NCI-H1048 (cell line): ENCODE results near the gene PHF20.
"Not testable (repeated sequence)": the region's sequence is repeated elsewhere in the genome, so short reads cannot be mapped to it uniquely, and the experiment has no call there.

Experiments used
- DNase-seq: peaks from one replicate; lab custom pipeline; 2025; lab: John Stamatoyannopoulos, UW

PHF20 gene

DNA sequence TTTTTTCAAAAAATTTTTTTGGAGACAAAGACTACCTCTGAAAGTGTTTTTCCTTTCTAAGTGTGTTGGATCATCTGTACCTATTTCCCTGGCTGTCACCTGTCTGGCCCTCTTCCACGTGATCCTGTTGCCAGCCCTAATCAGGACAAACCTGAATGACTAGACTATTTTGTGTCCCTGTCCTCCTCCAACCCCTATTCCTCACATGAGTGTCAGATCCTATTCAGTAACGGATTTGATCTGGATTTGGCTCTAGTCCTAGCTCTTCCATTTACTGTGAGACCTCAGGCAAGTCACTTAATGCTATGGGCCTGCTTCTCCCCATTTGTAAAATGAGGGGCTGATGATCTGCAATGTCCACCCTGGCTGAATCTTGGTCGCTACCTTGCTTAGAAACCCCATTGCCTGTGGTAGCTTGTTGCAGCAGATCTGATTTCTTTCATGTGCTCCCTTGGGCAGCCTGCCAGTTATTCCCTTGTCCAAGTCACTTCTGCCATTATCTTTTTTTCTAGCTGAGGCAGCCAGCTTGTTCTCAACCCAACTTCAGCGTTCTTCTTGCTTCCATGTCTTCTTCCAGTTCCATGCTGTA lies 4.8 kb downstream of the PHF20 start:
- DNase-seq: no peak

DNA sequence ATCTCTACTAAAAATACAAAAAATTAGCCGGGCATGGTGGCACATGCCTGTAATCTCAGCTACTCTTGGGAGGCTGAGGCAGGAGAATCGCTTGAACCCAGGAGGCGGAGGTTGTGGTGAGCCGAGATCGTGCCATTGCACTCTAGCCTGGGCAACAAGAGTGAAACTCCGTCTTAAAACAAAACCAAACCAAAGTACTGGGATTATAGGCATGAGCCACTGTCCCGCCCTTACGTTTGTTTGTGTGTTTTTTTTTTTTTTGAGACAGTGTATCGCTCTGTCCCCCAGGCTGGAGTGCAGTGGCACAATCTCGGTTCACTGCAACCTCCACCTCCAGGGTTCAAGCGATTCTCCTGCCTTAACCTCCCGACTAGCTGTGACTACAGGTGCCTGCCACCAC lies 12.0 kb downstream of the PHF20 start:
- not testable (repeated sequence) for DNase-seq

DNA sequence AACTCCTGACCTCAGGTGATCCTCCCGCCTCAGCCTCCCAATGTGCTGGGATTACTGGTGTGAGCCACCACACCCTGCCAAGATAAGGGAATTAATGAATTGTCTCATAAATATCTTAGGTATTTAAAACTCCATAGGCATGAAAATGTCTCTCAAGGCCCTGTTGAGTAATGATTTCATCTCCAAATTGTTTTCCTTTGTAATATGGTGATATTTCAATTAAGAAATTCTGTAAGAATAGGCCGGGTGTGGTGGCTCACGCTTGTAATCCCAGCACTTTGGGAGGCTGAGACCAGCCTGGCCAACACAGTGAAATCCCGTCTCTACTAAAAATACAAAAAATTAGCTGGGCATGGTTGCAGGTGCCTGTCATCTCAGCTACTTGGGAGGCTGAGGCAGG lies 13.7 kb downstream of the PHF20 start:
- not testable (repeated sequence) for DNase-seq

DNA sequence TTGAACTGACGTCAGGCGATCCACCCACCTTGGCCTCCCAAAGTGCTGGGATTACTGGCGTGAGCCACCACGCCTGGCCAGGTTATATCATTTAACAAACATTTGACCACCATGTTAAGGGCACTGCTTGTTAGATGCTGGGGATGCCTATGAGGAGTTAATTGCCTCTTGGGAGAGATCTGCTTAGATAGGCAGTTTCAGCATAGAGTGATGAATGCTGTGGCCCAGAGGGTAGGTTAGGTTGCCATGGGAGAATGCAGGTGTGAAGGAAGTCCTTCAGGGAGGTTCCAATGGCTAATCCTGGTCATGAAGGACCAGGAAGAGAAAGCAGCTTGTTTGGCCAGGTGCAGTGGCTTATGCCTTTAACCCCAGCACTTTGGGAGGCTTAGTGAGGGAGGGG lies 17.0 kb downstream of the PHF20 start:
- DNase-seq: no peak

DNA sequence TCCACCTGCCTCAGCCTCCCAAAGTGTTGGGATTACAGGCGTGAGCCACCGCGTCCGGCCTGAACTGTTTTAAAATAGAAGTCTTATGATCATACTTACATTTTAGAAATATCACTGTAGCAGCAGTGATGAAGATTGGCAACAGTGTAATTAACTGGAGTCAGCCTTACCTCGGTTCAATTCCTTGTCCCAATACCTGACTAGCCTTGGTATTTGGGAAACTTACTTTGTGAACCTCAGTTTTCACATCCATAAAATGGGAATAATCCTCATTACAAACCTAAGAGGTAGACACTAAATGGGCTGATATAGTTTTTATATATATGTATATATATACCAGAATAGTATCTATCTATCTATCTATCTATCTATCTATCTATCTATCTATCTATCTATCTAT lies 19.3 kb downstream of the PHF20 start:
- DNase-seq: no peak

DNA sequence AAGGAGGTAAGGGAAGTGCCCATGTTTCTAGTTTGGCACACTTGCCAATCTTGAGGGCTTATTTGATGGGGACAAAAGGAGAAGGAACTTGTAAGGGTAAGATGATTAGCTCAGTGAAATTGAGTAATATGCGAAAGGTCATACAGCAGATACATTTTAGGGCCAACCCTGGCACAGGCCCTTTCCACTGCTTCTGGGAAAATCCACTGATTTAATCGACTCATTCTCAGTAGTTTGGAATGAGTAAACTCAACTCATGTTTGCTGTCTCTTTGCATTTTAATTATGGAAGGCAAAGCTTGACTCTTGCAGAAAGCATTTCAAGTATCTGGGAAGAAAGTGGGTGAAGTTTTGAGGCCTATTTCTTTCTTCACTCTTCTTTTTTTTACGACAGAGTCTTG lies 20.0 kb downstream of the PHF20 start:
- DNase-seq: no peak

DNA sequence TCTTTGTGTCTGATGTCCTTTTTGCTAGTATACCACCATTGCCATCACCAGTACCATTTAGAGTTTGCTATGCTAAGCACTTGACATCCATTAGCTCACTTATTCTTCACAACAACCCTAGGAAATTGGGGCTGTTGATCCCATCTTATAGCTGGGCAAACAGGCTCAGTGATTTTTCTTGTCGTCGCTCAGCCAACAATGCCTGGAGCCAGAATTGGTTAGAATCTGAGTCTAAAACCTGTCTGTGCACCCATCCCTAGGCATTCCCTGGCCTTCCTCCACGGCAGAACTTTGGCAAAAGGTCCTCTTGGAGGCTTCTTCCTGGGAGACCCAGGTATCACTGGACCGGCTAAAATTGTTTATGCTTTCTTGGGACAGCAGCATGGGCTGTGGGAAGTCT lies 20.9 kb downstream of the PHF20 start:
- no peak for DNase-seq

DNA sequence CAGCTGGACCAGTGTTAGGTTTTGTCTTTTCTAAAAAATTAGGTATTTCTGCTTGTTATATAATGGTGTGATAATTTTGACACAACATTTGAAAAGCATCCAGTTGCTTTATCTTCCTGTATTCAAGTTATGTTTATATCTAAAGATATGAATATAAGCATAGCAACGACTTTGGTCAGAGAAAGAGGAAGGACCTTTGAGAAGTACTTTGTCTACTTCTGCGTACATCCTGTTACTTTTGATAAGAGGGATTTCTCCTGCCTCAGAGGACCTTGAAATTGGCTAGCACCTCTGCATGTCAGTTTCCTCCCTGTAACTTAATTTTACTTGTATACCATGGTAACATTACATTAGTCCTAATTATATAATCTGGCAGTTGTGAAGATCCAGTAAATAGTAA lies 24.8 kb downstream of the PHF20 start:
- DNase-seq: no peak

DNA sequence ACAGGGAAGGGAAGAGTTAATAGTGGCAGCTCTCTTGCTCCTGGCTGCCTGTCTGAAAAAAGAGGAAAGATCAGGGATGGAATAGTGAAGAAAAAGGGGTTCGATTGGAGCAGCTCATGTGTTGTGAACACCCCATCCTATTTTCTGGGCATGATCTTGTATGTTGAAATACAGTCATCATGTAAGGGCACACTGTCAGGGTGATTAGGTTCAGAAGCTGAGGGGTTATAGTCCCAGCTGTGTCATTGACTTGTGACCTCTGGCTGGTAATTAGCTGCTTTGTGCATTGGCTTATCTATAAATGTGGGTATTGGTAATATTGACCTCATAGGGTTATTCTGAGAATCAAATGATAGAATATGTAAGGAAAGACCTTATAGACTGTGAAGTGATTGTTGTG lies 30.1 kb downstream of the PHF20 start:
- no peak for DNase-seq

DNA sequence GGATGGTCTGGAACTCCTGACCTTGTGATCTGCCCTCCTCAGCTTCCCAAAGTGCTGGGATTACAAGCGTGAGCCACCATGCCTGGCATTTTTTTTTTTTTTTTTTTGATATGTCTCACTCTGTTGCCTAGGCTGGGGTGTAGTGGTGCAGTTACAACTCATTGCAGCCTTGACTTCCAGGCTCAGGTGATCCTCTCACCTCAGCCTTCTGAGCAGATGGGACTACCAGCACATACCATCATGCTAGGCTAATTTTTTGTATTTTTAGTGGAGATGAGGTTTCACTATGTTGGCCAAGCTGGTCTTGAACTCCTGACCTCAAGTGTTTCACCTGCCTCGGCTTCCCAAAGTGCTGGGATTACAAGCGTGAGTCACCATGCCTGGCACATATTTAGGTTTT lies 34.3 kb downstream of the PHF20 start:
- no peak for DNase-seq

DNA sequence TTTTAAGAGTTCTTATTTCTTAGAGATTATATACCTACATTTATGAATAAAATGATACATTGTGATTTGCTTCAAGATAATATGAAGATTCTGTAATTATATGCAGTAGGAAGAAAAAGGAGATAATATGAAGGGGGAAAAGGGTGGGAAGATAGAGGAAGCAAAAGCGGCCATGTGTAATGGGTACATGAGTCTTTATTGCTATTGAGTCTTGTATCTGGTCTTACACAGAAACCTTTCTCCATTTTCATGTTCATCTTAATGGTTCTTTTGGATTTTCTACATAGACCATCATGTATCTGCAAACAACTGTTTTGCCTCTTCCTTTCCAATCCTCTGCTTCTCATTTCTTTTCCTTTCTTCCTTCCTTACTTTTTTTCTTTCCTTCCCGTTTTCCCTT lies 36.1 kb downstream of the PHF20 start:
- DNase-seq: no peak

DNA sequence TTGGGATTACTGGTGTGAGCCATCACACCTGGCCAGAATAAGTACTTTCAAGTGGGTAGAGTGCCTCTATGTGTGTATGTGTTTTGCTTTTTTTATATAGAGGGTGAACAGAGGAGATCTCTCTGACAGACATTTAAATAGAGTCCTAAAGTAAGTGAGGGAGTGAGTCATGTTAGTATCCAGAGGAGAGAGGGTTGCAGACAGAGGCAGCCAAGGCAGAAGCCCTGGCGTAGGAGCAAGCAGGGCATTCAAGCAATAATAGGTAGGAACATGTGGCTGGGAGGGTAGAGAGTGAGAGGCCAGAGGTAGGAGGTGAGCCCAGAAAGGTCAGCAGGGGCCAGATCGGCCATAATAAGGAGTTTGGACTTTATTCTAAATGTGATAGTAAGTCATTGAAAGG lies 48.9 kb downstream of the PHF20 start:
- no peak for DNase-seq

DNA sequence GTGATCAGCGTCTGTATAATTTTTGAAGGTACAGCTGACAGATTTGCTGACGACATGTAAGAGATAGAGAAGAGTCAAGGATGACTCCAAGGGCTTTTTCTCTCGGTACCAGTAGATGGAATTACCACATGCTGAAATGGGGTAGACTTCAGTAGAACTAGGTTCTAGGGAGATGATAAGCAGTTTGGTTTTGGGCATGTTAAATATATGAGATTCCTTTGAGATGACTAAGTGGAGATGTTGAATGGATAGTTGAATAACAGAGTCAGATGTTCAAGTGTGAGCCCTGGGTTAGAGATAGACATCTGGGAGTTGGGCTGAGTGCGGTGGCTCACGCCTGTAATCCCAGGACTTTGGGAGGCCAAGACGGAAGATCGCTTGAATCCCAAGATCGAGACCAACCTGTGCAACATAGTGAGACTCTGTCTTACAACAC lies 50.0 kb downstream of the PHF20 start:
- no peak for DNase-seq

DNA sequence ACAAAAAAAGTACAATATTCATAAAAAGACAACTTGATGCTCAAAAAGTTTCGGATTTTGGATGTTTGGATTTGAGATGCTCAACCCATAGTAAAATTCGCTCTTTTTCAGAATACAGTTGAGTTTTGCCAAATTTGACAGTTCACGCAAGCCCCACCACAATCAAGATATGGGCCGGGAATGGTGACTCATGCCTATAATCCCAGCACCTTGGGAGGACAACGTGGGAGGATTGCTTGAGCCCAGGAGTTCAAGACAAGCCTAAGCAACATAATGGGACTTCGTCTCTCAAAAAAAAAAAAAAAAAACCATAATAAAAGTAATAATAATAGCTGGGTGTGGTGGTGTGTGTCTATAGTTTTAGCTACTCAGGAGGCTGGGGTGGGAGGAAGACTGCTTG lies 51.3 kb downstream of the PHF20 start:
- no peak for DNase-seq

DNA sequence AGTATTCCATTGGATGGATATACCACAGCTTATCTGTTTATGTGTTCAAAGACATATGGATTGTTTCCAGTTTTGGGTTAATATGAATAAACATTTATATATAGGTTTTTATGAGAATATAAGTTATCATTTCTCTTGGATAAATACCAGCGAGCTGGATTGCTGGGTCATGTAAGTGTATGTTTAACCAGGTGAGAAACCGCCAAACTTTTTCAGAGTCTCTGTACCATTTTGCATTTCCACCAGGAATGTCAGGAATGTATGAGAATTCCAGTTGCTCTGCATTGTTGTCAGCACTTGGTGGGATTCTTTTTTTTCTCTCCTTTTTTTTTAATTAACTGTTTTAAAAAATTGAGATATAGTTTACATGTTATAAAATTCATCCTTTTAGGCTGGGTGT lies 52.1 kb downstream of the PHF20 start:
- DNase-seq: no peak

DNA sequence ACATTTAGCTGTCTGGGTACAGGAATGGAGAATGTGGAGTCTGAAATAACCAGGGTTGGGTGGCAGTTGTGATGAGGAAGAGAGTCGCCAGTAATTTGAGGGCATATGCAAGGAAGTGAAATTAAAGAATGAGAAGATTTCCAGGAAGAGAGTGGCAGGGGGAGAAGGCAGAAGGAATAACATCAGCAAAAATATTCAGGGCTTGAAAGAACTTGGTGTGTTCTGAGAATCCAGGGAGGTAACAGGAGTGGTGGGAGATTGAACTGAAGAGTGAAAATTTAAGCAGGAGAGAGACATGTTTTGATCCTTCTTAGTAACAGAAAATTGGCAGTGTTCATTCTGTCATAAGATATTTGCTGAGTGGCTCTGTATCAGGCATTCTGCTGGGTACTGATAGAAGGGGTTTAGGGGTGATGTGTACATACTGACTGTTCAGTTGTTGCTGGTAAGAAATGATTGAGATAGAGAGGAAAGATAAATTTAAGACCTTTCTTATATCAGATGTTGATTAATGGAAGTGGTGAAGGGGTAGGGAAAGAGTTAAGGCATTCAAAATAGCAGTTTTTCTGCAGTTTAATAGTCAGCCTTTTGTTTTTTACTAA lies 54.7 kb downstream of the PHF20 start:
- no peak for DNase-seq

DNA sequence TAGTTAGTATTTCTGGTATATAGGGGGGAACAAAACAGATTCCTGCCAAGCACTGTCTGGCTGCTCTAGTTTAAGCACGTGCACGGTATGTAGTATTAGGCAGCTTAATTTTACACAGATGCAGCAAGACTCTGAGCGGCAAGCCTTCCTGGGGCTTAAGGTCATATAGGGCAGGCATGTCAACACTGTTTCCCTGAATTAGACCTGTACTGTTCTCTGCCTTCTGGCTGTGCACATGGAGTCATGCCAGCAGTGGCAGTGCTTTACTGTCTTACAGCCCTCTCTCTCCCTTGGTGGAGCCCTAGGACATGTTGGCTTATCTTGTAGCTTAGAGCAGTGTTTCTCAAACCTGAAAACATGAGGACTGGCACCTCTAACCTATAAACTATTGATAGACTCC lies 56.6 kb downstream of the PHF20 start:
- no peak for DNase-seq

DNA sequence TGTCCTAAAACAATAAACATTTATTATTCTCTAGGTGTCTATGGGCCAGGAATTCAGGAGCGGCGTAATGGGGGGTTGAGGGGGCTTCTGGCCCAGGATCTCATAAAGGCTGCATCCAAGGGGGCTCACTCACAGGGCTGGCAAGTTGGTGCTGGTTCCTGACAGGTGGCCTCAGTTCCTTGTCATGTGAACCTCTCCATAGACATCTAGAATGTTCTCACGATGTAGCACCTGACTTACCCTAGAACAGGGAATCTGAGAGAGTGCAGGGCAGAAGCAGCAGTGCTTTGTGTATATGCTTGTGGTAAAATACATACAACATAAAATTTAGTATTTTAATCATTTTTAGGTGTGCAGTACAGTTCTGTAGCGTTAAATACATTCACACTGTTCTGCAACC lies 57.1 kb downstream of the PHF20 start:
- no peak for DNase-seq

DNA sequence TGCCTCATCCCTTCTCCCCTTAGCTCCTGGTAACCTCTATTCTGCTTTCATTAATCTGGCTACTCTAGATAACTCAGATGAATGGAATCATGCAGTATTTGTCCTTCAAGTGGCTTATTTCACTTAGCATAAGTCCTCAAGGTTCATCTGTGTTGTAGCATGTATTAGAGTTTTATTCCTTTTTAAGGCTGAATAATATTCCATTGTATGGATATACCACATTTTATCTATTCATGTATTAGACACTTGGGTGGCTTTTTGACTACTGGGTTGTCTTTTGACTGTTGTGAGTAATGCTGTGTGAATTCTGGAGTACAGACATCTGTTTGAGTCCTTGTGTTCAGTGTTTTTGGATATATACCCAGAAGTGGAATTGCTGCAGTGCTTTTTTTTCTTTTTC lies 58.4 kb downstream of the PHF20 start:
- DNase-seq: no peak

DNA sequence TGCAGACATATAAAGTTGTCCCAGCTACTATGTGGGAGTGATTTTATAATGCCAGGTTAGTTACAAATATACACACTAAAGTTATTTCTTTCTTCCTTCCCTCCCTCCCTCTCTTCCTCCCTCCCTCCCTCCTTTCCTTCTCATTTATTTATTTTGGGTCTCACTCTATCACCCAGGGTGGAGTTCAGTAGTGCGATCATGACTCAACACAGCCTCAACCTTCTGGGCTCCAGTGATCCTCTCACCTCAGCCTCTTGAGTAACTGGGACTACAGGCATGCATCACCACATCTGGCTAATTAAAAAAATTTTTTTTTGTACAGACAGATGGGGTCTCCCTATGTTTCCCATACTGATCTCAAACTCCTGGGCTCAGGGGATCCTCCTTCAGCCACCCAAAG lies 59.2 kb downstream of the PHF20 start:
- no peak for DNase-seq

DNA sequence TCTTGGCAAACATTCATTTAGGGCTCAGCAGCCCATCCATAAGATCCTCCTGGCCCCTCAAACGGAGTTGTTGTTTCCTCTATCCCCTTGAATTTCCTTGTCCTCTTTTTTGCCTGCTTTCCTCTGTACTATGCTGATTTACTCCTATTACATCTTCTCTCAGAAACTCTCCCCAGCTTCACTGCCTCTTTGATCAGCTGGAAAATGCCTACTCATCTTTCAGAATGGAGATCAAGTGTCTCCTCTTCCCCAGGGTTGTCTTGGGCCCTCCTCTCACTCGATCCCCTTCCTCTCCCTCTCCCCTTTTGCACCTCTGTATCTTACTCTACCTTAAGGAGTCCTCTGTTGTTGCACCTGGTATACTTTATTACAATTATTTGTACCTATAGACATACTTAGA lies 60.2 kb downstream of the PHF20 start:
- no peak for DNase-seq

DNA sequence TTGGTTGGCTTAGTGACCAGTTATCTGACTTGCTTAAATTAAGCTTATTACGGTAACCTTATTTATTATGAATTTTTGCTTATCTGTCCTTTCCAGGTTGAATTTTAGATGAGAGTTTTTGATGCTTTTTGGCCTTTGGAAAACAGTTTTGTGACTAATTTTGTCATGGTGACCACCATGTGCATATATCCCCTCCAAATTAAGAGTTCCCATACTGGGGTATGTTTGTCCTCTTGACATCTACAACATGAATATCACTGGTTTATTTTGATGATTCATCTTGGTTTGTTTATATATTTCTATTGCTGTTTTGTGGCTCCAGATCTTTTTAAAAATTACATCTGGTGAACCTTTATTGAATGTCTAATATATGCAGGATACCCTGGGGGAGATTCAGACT lies 61.4 kb downstream of the PHF20 start:
- no peak for DNase-seq

DNA sequence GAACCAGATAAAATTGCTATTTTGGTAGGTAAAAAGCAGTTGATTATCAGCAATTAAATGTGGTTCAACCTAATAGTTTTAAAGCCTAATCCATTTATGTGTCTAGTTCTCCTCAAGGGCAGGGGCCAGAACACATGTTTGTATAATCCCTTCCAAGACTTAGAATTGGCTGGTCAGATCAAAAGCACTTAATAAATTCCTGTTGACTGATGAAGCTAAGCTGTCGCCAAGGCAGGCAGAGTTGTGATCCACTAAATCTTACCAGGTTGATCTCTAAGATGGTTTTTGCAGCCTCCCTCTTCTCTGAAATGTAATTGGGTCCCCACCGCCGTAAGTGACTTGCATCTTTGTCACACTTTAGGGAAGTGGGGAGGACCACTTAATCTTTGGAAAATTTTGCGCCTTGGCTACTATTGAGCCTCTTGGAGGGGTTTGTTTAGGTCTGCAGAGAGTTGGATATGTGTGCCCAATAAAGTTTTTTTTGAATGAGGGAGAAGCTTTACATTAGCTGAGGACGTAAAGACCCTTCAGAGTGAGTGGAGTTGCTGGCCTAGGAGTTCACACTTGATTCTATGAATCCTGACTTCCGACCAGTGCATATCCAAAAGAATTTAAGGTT lies 65.9 kb downstream of the PHF20 start:
- DNase-seq: no peak

DNA sequence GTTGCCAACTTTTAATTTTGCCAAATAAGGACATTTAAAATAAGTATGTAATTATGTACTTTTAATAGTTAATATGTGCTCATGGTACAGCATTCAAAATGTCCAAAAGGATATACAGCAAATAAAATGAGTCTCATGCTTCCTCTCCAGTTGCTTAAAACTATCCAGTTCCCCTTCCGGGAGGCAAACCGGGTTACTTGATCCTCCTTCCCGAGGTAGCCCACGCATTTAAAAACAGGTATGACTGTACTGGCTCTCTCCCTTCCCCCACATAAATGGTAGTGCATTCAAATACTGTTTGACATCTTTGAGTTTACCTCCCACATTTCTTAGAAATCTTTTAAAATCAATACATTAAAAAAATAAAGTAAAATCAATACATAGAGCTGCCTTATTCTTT lies 66.4 kb downstream of the PHF20 start:
- no peak for DNase-seq
